ENCODE data around the gene MAML3.

The MAML3 gene

DNA sequence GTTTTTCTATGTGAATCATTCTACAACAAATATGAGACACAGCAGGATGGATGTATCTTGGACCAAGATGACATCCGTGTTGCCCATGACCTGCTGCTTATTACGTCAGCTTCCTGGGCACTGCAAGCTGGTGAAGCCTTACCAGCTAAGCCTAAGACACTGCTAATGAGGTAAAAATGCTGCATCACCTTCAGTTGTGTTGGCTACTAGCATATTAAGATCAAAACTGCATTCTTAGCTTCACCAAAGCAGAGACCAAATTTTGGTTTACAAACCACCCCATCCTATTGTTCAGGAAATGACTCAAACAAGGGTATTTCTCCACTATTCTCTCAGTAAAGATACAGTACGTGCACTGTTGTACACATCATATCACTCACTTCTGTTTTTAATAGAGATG is 50.3 kb downstream of the MAML3 start:
- Histone ChIP-seq H3K27ac (replicated peaks) (peak overlapping the region; percentile 35), H3K27me3 (ENCODE audit: insufficient read depth, poor library complexity, severe bottlenecking) (no peaks in the 10 kb centered on the region), H3K4me3 (replicated peaks; ENCODE audit: insufficient read depth, low read length) (no peak overlapping the region)
- DNase-seq (ENCODE audit: low read depth in 1 of 2, low spot score in 1 of 2) = peak in 1 of 2 experiments; percentile 70
- no peak for TF ChIP-seq REST (IDR thresholded peaks at IDR 0.05; ENCODE audit: insufficient replicate concordance, low read depth)
- peak; percentile 15; the same call in 1 of the 2 replicates for TF ChIP-seq SPI1 (IDR thresholded peaks at IDR 0.05; ENCODE audit: borderline replicate concordance, low read depth)
- no peak for TF ChIP-seq GABPA (IDR thresholded peaks at IDR 0.05; ENCODE audit: low read depth)
- TF ChIP-seq POLR2AphosphoS5 (IDR thresholded peaks at IDR 0.05; ENCODE audit: low read depth) = no peak
- no peak for TF ChIP-seq CTCF (IDR thresholded peaks at IDR 0.05; ENCODE audit: insufficient read depth, low read length)

DNA sequence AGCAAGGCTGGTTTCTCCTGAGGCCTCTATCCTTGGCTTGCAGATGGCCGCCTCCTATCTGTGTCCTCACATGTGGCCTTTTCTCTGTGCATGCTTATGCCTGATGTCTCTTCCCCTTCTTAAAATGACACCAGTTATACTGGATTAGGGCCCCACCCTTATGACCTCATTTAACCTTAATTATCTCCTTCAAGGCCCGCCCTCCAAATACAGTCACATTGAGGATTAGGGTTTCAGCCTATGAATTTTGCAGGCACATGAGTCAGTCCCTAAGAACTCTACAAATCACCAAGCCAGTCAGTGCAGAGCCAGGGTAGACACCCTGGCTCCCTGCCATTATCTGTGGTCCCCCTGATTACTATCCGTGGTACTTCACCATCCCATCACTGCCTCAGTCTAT is 51.6 kb downstream of the MAML3 start:
- H3K27ac ChIP-seq (replicated peaks) = no peak overlapping the region
- H3K27me3 ChIP-seq (ENCODE audit: insufficient read depth, poor library complexity, severe bottlenecking) = no peaks in the 10 kb centered on the region
- no peak overlapping the region for H3K4me3 ChIP-seq (replicated peaks; ENCODE audit: insufficient read depth, low read length)
- no peak for TF ChIP-seq POLR2AphosphoS5 (IDR thresholded peaks at IDR 0.05; ENCODE audit: low read depth)
- TF ChIP-seq SPI1 (IDR thresholded peaks at IDR 0.05; ENCODE audit: borderline replicate concordance, low read depth) = no peak
- TF ChIP-seq CTCF (IDR thresholded peaks at IDR 0.05; ENCODE audit: insufficient read depth, low read length) = no peak
- no peak for TF ChIP-seq GABPA (IDR thresholded peaks at IDR 0.05; ENCODE audit: low read depth)
- TF ChIP-seq REST (IDR thresholded peaks at IDR 0.05; ENCODE audit: insufficient replicate concordance, low read depth) = no peak
- no peak for DNase-seq (ENCODE audit: low read depth in 1 of 2, low spot score in 1 of 2)

DNA sequence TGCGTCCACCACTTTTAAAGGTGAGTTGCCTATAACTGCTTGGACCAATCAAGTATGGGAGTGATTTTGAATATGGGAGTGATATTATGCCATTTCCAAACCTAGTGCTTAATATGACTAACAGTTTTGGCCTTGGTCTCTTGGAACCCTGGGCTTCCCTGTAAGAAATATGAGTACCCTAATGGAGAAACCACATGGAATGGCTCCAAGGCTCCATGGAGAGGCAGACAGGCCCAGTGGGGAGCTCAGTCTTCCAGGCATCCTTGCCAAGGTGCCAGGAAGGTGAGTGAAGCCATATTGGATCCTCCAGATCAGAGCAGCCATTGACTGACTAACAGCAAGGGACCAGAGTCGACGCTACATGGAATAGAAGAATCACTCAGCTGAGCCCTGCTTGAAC is 53.2 kb downstream of the MAML3 start:
- no peaks in the 10 kb centered on the region for H3K27me3 ChIP-seq (ENCODE audit: insufficient read depth, poor library complexity, severe bottlenecking)
- TF ChIP-seq POLR2AphosphoS5 (IDR thresholded peaks at IDR 0.05; ENCODE audit: low read depth) = no peak
- TF ChIP-seq GABPA (IDR thresholded peaks at IDR 0.05; ENCODE audit: low read depth) = no peak
- no peak for TF ChIP-seq SPI1 (IDR thresholded peaks at IDR 0.05; ENCODE audit: borderline replicate concordance, low read depth)
- no peak for TF ChIP-seq REST (IDR thresholded peaks at IDR 0.05; ENCODE audit: insufficient replicate concordance, low read depth)
- TF ChIP-seq CTCF (IDR thresholded peaks at IDR 0.05; ENCODE audit: insufficient read depth, low read length) = no peak
- H3K4me3 ChIP-seq (replicated peaks; ENCODE audit: insufficient read depth, low read length) = no peak overlapping the region
- peak overlapping the region; percentile 63 for H3K27ac ChIP-seq (replicated peaks)
- no peak for DNase-seq (ENCODE audit: low read depth in 1 of 2, low spot score in 1 of 2)

Measured in HL-60 (cell line).